Measurements from ENCODE around the gene RAB9B. TPM values are rescaled to one million over a fixed set of nuclear protein-coding genes. Genes with fewer than 3 reads are reported as not detected.

The RAB9B gene
- total and polyA plus RNA-seq, 2 donors (not counting 1 experiment from before 2014, with no cell fraction given) = 0.50 to 0.90 TPM

DNA sequence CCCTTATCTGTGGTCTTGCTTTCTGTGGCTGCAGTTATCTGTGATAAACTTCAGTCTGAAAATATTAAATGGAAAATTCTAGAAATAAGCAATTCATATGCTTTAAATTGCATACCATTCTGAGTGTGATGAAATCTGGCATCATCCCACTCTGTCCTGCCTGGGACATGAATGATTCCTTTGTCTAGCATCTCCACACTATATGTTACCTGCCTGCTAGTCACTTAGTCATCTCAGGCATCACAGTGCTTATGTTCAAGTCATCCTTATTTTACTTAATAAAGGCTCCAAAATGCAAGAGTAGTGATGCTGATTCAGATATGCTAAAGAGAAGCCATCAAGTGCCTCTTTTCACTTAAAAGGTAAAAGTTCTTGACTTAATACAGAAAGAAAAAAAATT, 14.3 kb upstream of the RAB9B start:
- Histone ChIP-seq H3K4me3 (replicated peaks in 1 of 4; ENCODE audit: control extremely low read depth in 1 of 4, insufficient read depth in 1 of 4, low read depth in 3 of 4, low read length in 4 of 4) (no peak overlapping the region), H3K36me3 (ENCODE audit: control insufficient read depth, insufficient read depth, low read length) (no peaks in the 10 kb centered on the region), H3K4me1 (ENCODE audit: control insufficient read depth, extremely low read depth, insufficient read depth, low read length) (no peaks in the 10 kb centered on the region), H2AFZ (ENCODE audit: low read length) (no peak overlapping the region), H3K4me2 (ENCODE audit: extremely low read depth, insufficient read depth, low read length) (no peak overlapping the region), H3K27me3 (ENCODE audit: control insufficient read depth, insufficient read depth, low read length) (no peaks in the 10 kb centered on the region), H3K27ac (ENCODE audit: insufficient read depth, low read length) (no peak overlapping the region), H4K20me1 (ENCODE audit: control insufficient read depth, extremely low read depth, insufficient read depth, low read length) (no peaks in the 10 kb centered on the region), H3K9me3 (ENCODE audit: control insufficient read depth, insufficient read depth, low read depth, low read length) (no peaks in the 10 kb centered on the region), H3K79me2 (ENCODE audit: control insufficient read depth, insufficient read depth, low read length) (no peaks in the 10 kb centered on the region), H3K9ac (ENCODE audit: insufficient read depth, low read length) (no peak overlapping the region)
- DNase-seq (ENCODE audit: low read depth in 2 of 2) = peak in 1 of 2 donors; percentile 33
- TF ChIP-seq EZH2 (IDR thresholded peaks at IDR 0.05; ENCODE audit: low read length, missing control alignments) = no peak
- TF ChIP-seq, protein P1, sequence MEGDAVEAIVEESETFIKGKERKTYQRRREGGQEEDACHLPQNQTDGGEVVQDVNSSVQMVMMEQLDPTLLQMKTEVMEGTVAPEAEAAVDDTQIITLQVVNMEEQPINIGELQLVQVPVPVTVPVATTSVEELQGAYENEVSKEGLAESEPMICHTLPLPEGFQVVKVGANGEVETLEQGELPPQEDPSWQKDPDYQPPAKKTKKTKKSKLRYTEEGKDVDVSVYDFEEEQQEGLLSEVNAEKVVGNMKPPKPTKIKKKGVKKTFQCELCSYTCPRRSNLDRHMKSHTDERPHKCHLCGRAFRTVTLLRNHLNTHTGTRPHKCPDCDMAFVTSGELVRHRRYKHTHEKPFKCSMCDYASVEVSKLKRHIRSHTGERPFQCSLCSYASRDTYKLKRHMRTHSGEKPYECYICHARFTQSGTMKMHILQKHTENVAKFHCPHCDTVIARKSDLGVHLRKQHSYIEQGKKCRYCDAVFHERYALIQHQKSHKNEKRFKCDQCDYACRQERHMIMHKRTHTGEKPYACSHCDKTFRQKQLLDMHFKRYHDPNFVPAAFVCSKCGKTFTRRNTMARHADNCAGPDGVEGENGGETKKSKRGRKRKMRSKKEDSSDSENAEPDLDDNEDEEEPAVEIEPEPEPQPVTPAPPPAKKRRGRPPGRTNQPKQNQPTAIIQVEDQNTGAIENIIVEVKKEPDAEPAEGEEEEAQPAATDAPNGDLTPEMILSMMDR (conservative IDR thresholded peaks at IDR 0.05 in 1 of 2, IDR thresholded peaks at IDR 0.05 in 1 of 2; ENCODE audit: low read depth in 1 of 2, low read length in 2 of 2) = no peak

DNA sequence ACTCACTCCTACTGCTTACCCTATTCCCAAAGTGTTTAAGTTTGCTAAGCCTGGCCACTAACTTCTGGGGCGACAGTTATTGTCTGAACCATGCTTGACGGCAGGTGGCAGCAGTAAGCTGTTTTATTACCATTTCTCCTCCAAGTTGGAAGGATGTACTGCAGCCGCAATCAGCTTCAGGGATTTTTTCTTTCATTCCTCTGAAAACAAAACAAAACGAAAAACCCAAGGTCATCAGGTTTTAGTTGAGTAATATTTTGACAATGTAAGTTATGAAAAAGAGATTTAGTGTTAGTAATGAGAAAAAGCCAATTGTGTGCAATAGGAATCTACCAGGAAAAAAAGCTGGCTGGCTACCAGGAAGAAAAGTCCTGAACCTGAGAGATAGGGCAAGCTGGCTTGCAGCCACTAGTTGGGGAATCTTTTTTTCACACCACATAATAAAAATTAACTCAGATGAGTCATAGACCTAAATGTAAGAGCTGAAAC, 13.2 kb upstream of the RAB9B start:
- H3K36me3 ChIP-seq (ENCODE audit: control insufficient read depth, insufficient read depth, low read length) = no peaks in the 10 kb centered on the region
- H3K9me3 ChIP-seq (ENCODE audit: control insufficient read depth, insufficient read depth, low read depth, low read length) = no peaks in the 10 kb centered on the region
- no peak for TF ChIP-seq EZH2 (IDR thresholded peaks at IDR 0.05; ENCODE audit: low read length, missing control alignments)
- TF ChIP-seq, protein P1 (conservative IDR thresholded peaks at IDR 0.05 in 1 of 2, IDR thresholded peaks at IDR 0.05 in 1 of 2; ENCODE audit: low read depth in 1 of 2, low read length in 2 of 2) = peak; percentile 56 to 58
- H3K4me2 ChIP-seq (ENCODE audit: extremely low read depth, insufficient read depth, low read length) = peak overlapping the region; percentile 25
- no peaks in the 10 kb centered on the region for H3K79me2 ChIP-seq (ENCODE audit: control insufficient read depth, insufficient read depth, low read length)
- no peaks in the 10 kb centered on the region for H4K20me1 ChIP-seq (ENCODE audit: control insufficient read depth, extremely low read depth, insufficient read depth, low read length)
- no peaks in the 10 kb centered on the region for H3K4me1 ChIP-seq (ENCODE audit: control insufficient read depth, extremely low read depth, insufficient read depth, low read length)
- no peak overlapping the region for H3K9ac ChIP-seq (ENCODE audit: insufficient read depth, low read length)
- no peak overlapping the region for H3K27ac ChIP-seq (ENCODE audit: insufficient read depth, low read length)
- peak; percentile 72 to 85 for DNase-seq (ENCODE audit: low read depth in 2 of 2)
- H3K27me3 ChIP-seq (ENCODE audit: control insufficient read depth, insufficient read depth, low read length) = no peaks in the 10 kb centered on the region
- no peak overlapping the region for H3K4me3 ChIP-seq (replicated peaks in 1 of 4; ENCODE audit: control extremely low read depth in 1 of 4, insufficient read depth in 1 of 4, low read depth in 3 of 4, low read length in 4 of 4)
- no peak overlapping the region for H2AFZ ChIP-seq (ENCODE audit: low read length)

DNA sequence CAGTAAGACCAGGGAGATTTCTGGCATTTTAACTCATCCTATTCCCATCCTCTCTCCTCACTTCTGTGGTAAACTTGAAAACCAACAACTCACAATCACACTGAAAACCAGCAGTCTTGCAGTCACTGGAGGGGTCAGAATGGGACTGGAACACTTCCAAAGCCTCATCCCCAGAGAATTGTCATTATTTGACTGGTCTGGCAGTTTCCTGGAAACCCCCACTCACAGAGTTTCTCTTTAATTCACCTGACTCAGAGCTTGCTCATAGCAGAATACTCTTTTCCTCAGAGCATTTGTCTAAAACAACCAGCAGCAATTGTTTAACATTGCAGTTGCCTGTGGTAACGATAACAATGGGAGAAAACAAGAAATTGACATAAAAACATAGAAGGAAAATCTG, 7.3 kb upstream of the RAB9B start:
- TF ChIP-seq, protein P1 (conservative IDR thresholded peaks at IDR 0.05 in 1 of 2, IDR thresholded peaks at IDR 0.05 in 1 of 2; ENCODE audit: low read depth in 1 of 2, low read length in 2 of 2) = no peak
- no peak for TF ChIP-seq EZH2 (IDR thresholded peaks at IDR 0.05; ENCODE audit: low read length, missing control alignments)
- no peak for DNase-seq (ENCODE audit: low read depth in 2 of 2)

More for the DNA sequence above, 7.3 kb upstream of the RAB9B start:
- Histone ChIP-seq H3K27ac (ENCODE audit: insufficient read depth, low read length) (no peak overlapping the region), H2AFZ (ENCODE audit: low read length) (no peak overlapping the region), H3K4me3 (replicated peaks in 1 of 4; ENCODE audit: control extremely low read depth in 1 of 4, insufficient read depth in 1 of 4, low read depth in 3 of 4, low read length in 4 of 4) (no peak overlapping the region), H3K9me3 (ENCODE audit: control insufficient read depth, insufficient read depth, low read depth, low read length) (no peaks in the 10 kb centered on the region), H3K36me3 (ENCODE audit: control insufficient read depth, insufficient read depth, low read length) (no peaks in the 10 kb centered on the region), H3K4me2 (ENCODE audit: extremely low read depth, insufficient read depth, low read length) (no peak overlapping the region), H3K79me2 (ENCODE audit: control insufficient read depth, insufficient read depth, low read length) (no peaks in the 10 kb centered on the region), H3K27me3 (ENCODE audit: control insufficient read depth, insufficient read depth, low read length) (no peaks in the 10 kb centered on the region), H3K9ac (ENCODE audit: insufficient read depth, low read length) (no peak overlapping the region), H4K20me1 (ENCODE audit: control insufficient read depth, extremely low read depth, insufficient read depth, low read length) (no peaks in the 10 kb centered on the region), H3K4me1 (ENCODE audit: control insufficient read depth, extremely low read depth, insufficient read depth, low read length) (no peaks in the 10 kb centered on the region)
